IMR-90 (cell line): ENCODE data around the gene MEGF6. TPM values are rescaled to one million over a fixed set of nuclear protein-coding genes. Genes with fewer than 3 reads are reported as not detected.

Source experiments
- ATAC-seq: fragments of 200-7000 bp; cut with Tn5 transposase; 2 replicates; pipeline ENCODE4 v1.9.1; 2020; ENCODE audit warnings: low read depth, mild to moderate bottlenecking, moderate library complexity
- BruUV-seq: library from RNA; stranded (reverse); fragments of 400-500 nt; replicated peaks from 2 replicates; lab custom pipeline; 2021; lab: Mats Ljungman, UMichigan
- CTCF ChIA-PET: fragments of 300-600 bp; formaldehyde crosslinking; extraction: SDS; loops from one replicate; lab custom pipeline; 2021; ENCODE audit warnings: antibody characterized with exemption; lab: Yijun Ruan, JAX
- POLR2A ChIA-PET: fragments of 300-600 bp; sonication (Branson Sonifier 250); formaldehyde crosslinking; loops from one replicate; lab custom pipeline; 2022; ENCODE audit warnings: antibody characterized with exemption; ENCODE audit not compliant: unreplicated experiment; lab: Charles Lee
- DNase-seq: peaks from one replicate; pipeline ENCODE4 v3.0.0; 2013
- H2AFZ ChIP-seq: replicated peaks from 2 replicates; pipeline ENCODE3; 2013; ENCODE audit warnings: low read length, mild to moderate bottlenecking; ENCODE audit not compliant: poor library complexity
- H2AK5ac ChIP-seq: 2 replicates; pipeline ENCODE4 v1.6.1; 2013; ENCODE audit warnings: low read depth, low read length, inconsistent platforms
- H2AK9ac ChIP-seq: replicated peaks from 2 replicates; pipeline ENCODE3; 2013; ENCODE audit warnings: mild to moderate bottlenecking, low read depth, low read length, moderate library complexity; ENCODE audit not compliant: poor library complexity
- H2BK120ac ChIP-seq: 2 replicates; pipeline ENCODE4 v1.6.1; 2013; ENCODE audit warnings: low read depth, low read length, inconsistent platforms
- H2BK15ac ChIP-seq: 3 replicates; pipeline ENCODE4 v1.6.1; 2013; ENCODE audit warnings: low read depth, low read length, inconsistent platforms
- H2BK20ac ChIP-seq: 2 replicates; pipeline ENCODE4 v1.6.1; 2013; ENCODE audit warnings: low read depth, mild to moderate bottlenecking, inconsistent platforms, low read length, moderate library complexity
- H2BK5ac ChIP-seq: 2 replicates; pipeline ENCODE4 v1.6.1; 2013; ENCODE audit warnings: mild to moderate bottlenecking, low read depth, low read length, inconsistent platforms; ENCODE audit not compliant: poor library complexity, severe bottlenecking
- H3K14ac ChIP-seq: replicated peaks from 2 replicates; pipeline ENCODE4 v1.6.1; 2013; ENCODE audit warnings: low read depth, low read length, inconsistent platforms
- H3K18ac ChIP-seq: 2 replicates; pipeline ENCODE4 v1.6.1; 2013; ENCODE audit warnings: low read depth, low read length, control low read depth
- H3K23ac ChIP-seq: 2 replicates; pipeline ENCODE4 v1.6.1; 2013; ENCODE audit warnings: low read depth, low read length, inconsistent platforms
- H3K27ac ChIP-seq: 2 replicates; pipeline ENCODE4 v1.5.1; 2013; ENCODE audit warnings: mild to moderate bottlenecking, control low read depth, low read length; ENCODE audit not compliant: insufficient read depth
- H3K27me3 ChIP-seq: 2 replicates; pipeline ENCODE4 v1.6.1; 2013; ENCODE audit warnings: low read length; ENCODE audit not compliant: control insufficient read depth, insufficient read depth
- H3K36me3 ChIP-seq: 2 replicates; pipeline ENCODE4 v1.6.1; 2013; ENCODE audit warnings: low read length, mixed read lengths; ENCODE audit not compliant: control insufficient read depth, insufficient read depth
- H3K4ac ChIP-seq: 2 replicates; pipeline ENCODE4 v1.6.1; 2013; ENCODE audit warnings: low read depth, low read length, inconsistent platforms
- H3K4me1 ChIP-seq: 2 replicates; pipeline ENCODE4 v1.6.1; 2013; ENCODE audit warnings: low read length, mixed read lengths; ENCODE audit not compliant: control insufficient read depth, insufficient read depth
- H3K4me2 ChIP-seq: 2 replicates; pipeline ENCODE4 v1.6.1; 2013; ENCODE audit warnings: low read depth, mild to moderate bottlenecking, control low read depth, low read length, moderate library complexity
- H3K4me3 ChIP-seq: 2 replicates; pipeline ENCODE4 v1.5.1; 2013; ENCODE audit warnings: low read depth, mild to moderate bottlenecking, control low read depth, low read length, moderate library complexity; ENCODE audit not compliant: insufficient read depth
- H3K56ac ChIP-seq: 2 replicates; pipeline ENCODE4 v1.6.1; 2013; ENCODE audit warnings: low read length, inconsistent platforms; ENCODE audit not compliant: insufficient read depth; ENCODE audit errors: extremely low read depth
- H3K79me1 ChIP-seq, 2 experiments: 2 replicates each; pipeline ENCODE4 v1.6.1; 2013; ENCODE audit warnings: low read length in 2 of 2, inconsistent platforms in 1 of 2, low read depth in 1 of 2
- H3K9ac ChIP-seq: 2 replicates; pipeline ENCODE4 v1.6.1; 2013; ENCODE audit warnings: low read depth, low read length, control low read depth
- H3K9me1 ChIP-seq: 2 replicates; pipeline ENCODE4 v1.6.1; 2013; ENCODE audit warnings: low read length, inconsistent platforms; ENCODE audit not compliant: insufficient read depth
- H3K9me3 ChIP-seq: 2 replicates; pipeline ENCODE4 v1.6.1; 2013; ENCODE audit warnings: low read length; ENCODE audit not compliant: control insufficient read depth, insufficient read depth
- H4K20me1 ChIP-seq: 2 replicates; pipeline ENCODE4 v1.6.1; 2013; ENCODE audit warnings: low read length, inconsistent platforms; ENCODE audit not compliant: insufficient read depth
- H4K5ac ChIP-seq: 2 replicates; pipeline ENCODE4 v1.6.1; 2013; ENCODE audit warnings: mild to moderate bottlenecking, low read depth, low read length, control low read depth
- H4K8ac ChIP-seq, 2 experiments: 2 replicates each; pipeline ENCODE4 v1.6.1; 2013; ENCODE audit warnings: low read depth in 2 of 2, low read length in 2 of 2, control low read depth in 1 of 2, inconsistent platforms in 1 of 2
- H4K91ac ChIP-seq: 2 replicates; pipeline ENCODE4 v1.6.1; 2013; ENCODE audit warnings: low read depth, low read length, inconsistent platforms; ENCODE audit not compliant: insufficient read depth
- MAZ ChIP-seq: IDR thresholded peaks from 2 replicates; pipeline ENCODE4 v1.6.1; 2012; ENCODE audit warnings: low read depth, mild to moderate bottlenecking, low read length, improper control_type of control experiment, moderate library complexity, borderline replicate concordance
- WGBS, 2 experiments: methylation state at CpG; one replicate each; pipeline versions ENCODE4 v1.1.5 to v1.1.7; 2013; ENCODE audit warnings: missing lambda C conversion rate in 2 of 2; ENCODE audit not compliant: insufficient read length in 1 of 2; ENCODE audit errors: extremely low coverage in 2 of 2; 5-methylcytosine and 5-hydroxymethylcytosine counted together
- dilution Hi-C: fragments of 300-500 bp; cut with HindIII; formaldehyde crosslinking; loops from one replicate; pipeline ENCODE4 v1.14.3; 2018; ENCODE audit warnings: low sequenced_read_pairs; ENCODE audit not compliant: unreplicated experiment
- in situ Hi-C: fragments of 300-500 bp; cut with MboI; formaldehyde crosslinking; loops from 3 replicates; pipeline ENCODE4 v1.14.3; 2019; ENCODE audit warnings: low sequenced_read_pairs, inconsistent platforms, mixed read lengths
- intact Hi-C: fragments of 100-400 bp; cut with micrococcal nuclease; formaldehyde crosslinking; loops from 2 replicates; pipeline ENCODE4 v1.10.0; 2022
- polyA plus RNA-seq, 3 experiments: library from polyadenylated mRNA; depleted of rRNA; stranded (reverse); fragments of >200 nt; gene quantifications; 2 replicates each; pipeline ENCODE4 v1.2.3, GENCODE V29; 2012; ENCODE audit warnings: low replicate concordance in 1 of 3
- total RNA-seq: library from RNA; depleted of rRNA; stranded (reverse); fragments of >200 nt; gene quantifications from 2 replicates; pipeline ENCODE4 v1.2.3, GENCODE V29; 2012
- TF ChIP-seq, protein P1 (sequence below): fragments of 150-350 bp; IDR thresholded peaks from 2 replicates; pipeline ENCODE4 v1.6.1; 2017; ENCODE audit warnings: mild to moderate bottlenecking, antibody characterized with exemption, low read length, low read depth

Gene MEGF6
- total and polyA plus RNA-seq, 2 of the 4 experiments (the other 2 are of a cell fraction) = 0.72 to 4.1 TPM

DNA sequence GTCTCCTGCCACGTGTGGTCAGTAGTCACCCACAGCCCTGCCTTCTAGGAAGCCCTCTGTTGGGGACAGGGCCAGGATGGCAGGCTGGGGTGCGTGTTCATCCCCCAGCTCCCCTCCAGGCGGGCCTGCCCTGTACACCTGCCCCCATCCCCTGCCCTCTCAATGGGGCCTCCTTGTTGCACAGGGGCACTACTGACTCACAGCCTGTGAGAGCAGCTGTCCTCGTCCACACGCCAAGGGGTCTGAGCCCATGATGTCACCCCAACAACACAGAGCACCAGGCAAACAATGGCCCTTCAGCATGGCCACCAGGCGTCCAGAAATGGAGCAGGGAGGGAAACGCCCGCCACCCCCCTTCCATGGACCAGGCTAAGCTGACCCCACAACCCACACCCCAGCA, 92.6 kb downstream of the MEGF6 start:
- ChIA-PET POLR2A (no interaction called here), CTCF (no interaction called here)
- no peak overlapping the region for H2BK15ac ChIP-seq

More for the DNA sequence above, 92.6 kb downstream of the MEGF6 start:
- Histone ChIP-seq H3K4me2 (no peak overlapping the region), H2BK120ac (no peak overlapping the region), H3K18ac (no peak overlapping the region), H4K91ac (no peak overlapping the region), H2AK9ac (no peak overlapping the region), H3K4me3 (no peak overlapping the region), H4K5ac (no peak overlapping the region), H3K4ac (no peak overlapping the region), H3K9me3 (no peaks in the 10 kb centered on the region), H3K9ac (no peak overlapping the region), H3K9me1 (no peaks in the 10 kb centered on the region), H3K27ac (no peak overlapping the region), H3K27me3 (no peaks in the 10 kb centered on the region), H2AK5ac (no peak overlapping the region), H3K56ac (no peak overlapping the region), H3K14ac (no peak overlapping the region), H2BK5ac (no peak overlapping the region), H4K20me1 (no peaks in the 10 kb centered on the region), H3K36me3 (no peaks in the 10 kb centered on the region), H4K8ac (no peak overlapping the region), H2BK20ac (no peak overlapping the region), H3K4me1 (no peaks in the 10 kb centered on the region), H2AFZ (no peak overlapping the region), H3K79me1 (no peaks in the 10 kb centered on the region), H3K23ac (no peak overlapping the region)
- TF ChIP-seq, protein P1, sequence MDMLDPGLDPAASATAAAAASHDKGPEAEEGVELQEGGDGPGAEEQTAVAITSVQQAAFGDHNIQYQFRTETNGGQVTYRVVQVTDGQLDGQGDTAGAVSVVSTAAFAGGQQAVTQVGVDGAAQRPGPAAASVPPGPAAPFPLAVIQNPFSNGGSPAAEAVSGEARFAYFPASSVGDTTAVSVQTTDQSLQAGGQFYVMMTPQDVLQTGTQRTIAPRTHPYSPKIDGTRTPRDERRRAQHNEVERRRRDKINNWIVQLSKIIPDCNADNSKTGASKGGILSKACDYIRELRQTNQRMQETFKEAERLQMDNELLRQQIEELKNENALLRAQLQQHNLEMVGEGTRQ = no peak
- TF ChIP-seq MAZ = no peak
- BruUV-seq = no TSS peak
- intact Hi-C loops (no loop called here), dilution Hi-C loops (no loop called here), in situ Hi-C loops (no loop called here)
- DNase-seq (no peak), ATAC-seq (no peak)
- WGBS, 2 experiments = no CpG with 5 or more reads among the region's 8 CpGs
